Measurements from ENCODE around the gene OR1F1.

DNA sequence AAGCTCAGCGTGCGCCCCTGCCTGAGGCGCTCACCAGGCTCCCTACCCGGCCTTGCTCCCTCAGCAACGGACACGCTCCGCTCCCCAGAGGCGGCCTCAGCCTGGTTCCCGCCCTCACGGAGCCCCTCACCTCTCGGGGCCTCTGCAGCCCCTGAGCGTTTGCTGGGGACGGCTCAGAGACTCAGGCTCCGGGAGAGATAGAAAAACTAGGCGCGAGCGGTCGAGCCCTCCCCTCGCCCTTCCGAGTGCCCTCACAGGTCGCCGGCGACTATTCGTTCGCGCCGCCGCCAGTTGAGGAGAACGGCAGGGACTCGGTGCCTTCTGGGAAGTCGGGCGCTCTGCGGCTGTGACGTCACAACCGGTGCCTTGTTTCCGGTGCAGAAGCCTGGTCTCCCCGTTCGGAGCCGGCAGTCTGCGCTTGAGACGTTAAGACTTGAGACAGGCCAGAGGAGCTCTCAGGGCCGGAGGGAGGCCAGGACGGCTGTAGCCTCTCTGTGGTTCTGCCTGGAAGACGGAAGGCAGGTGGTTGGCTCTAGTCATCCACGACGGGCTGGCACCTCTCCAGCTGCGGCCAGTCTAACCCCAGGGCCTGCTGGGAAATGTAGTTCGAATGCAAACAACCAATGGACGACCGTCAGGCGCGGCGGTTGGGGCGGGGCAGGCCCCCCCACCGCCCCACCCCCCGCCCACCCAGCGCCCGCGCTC, 47.0 kb downstream of the OR1F1 start, which contains the start of gene ZNF200:
- TF ChIP-seq POLR2AphosphoS5 (IDR thresholded peaks at IDR 0.05) = peak; percentile 80
- peak; percentile 49 to 57 for TF ChIP-seq POLR2A (IDR thresholded peaks at IDR 0.05)
